Smooth muscle cell (in vitro differentiated cells): ENCODE results near the gene UPK3B. TPM values are rescaled to one million over a fixed set of nuclear protein-coding genes. Genes with fewer than 3 reads are reported as not detected.

Source experiments
- polyA plus RNA-seq: library from polyadenylated mRNA; unstranded; fragments of >200 nt; fragmentation: Nextera tagmentation; extraction: Ambion mirVana; gene quantifications from 2 replicates; pipeline ENCODE4 v1.2.1, GENCODE V29; 2016
- small RNA-seq: library from RNA; depleted of rRNA; stranded (forward); fragments of <200 nt; gene quantifications from one replicate; pipeline ENCODE3, GENCODE V24; 2014
- total RNA-seq: library from RNA; depleted of rRNA; stranded (reverse); fragments of >200 nt; gene quantifications from 2 replicates; pipeline ENCODE4 v1.2.3, GENCODE V29; 2014

Gene UPK3B
- total and polyA plus RNA-seq, 2 experiments from 2014 or later: not detected

Small RNA genes within 50 kb of the gene (small RNA-seq; reads per million reads assigned to genes)
- gene RF00019: not detected

Other genes starting within 250 kb of the UPK3B start
- gene HSPB1, start 207.9 kb upstream of the UPK3B start, total RNA-seq: 374 and 484 TPM in 2 replicates
- gene HSPB1, start 207.9 kb upstream of the UPK3B start, polyA plus RNA-seq: 1,842 and 2,006 TPM in 2 replicates
- gene YWHAG, start 151.6 kb upstream of the UPK3B start, total RNA-seq: 132 and 142 TPM in 2 replicates
- gene YWHAG, start 151.6 kb upstream of the UPK3B start, polyA plus RNA-seq: 17.6 and 21.1 TPM in 2 replicates
- gene SSC4D, start 100.9 kb upstream of the UPK3B start, total RNA-seq: 2.3 and 3.7 TPM in 2 replicates
- gene SSC4D, start 100.9 kb upstream of the UPK3B start, polyA plus RNA-seq: 2.2 and 7.1 TPM in 2 replicates
- gene ZP3, start 85.6 kb upstream of the UPK3B start, total RNA-seq: 1.3 TPM in 1 of 2 replicates, not detected in the other
- gene ZP3, start 85.6 kb upstream of the UPK3B start, polyA plus RNA-seq: 1.6 TPM in 1 of 2 replicates, not detected in the other
- gene DTX2, start 48.8 kb upstream of the UPK3B start, total RNA-seq: 7.9 and 9.8 TPM in 2 replicates
- 12.5 and 20.7 TPM in 2 replicates for gene DTX2, start 48.8 kb upstream of the UPK3B start, polyA plus RNA-seq
- gene SPDYE16, start 32.7 kb downstream of the UPK3B start, total RNA-seq: not detected in 2 replicates
- gene SPDYE16, start 32.7 kb downstream of the UPK3B start, polyA plus RNA-seq: 0.71 TPM in 1 of 2 replicates, not detected in the other
- gene POMZP3, start 116.7 kb downstream of the UPK3B start, total RNA-seq: 0.45 TPM in 1 of 2 replicates, not detected in the other
- 7.3 and 7.4 TPM in 2 replicates for gene POMZP3, start 116.7 kb downstream of the UPK3B start, polyA plus RNA-seq